Measurements from ENCODE around the gene OR10H1. TPM values are rescaled to one million over a fixed set of nuclear protein-coding genes. Genes with fewer than 3 reads are reported as not detected.
"Not testable (repeated sequence)": the region's sequence is repeated elsewhere in the genome, so short reads cannot be mapped to it uniquely, and the experiment has no call there.

The OR10H1 gene
- total RNA-seq, 3 donors from 2014 or later = 0.06 to 0.07 (median 0.06) TPM

DNA sequence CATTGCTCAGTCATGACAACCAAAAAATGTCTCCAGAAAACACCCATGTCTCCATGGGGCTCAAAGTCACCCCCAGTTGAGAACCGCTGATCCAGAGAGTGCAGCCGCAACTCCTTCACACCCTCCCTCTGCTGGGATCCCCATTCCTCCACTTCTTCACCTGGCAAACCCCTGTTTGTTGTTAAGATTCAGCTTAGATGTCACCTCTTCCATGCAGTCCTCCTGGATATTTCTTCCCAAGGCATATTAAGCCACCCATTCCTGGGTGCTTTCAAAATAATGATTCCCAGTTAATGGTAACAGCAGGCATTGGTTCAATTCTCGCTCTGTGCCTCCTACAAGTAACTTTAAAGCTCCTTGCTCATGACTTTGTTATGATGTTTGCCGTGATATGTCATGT, 4.0 kb downstream of the OR10H1 start:
- H3K9me3 ChIP-seq = no peaks in the 10 kb centered on the region
- intact Hi-C loops (cut with DNase I, micrococcal nuclease) = no loop called here
- H3K36me3 ChIP-seq (ENCODE audit: low read depth) = no peaks in the 10 kb centered on the region
- no peak for DNase-seq
- no peak for ATAC-seq
- no peaks in the 10 kb centered on the region for H3K4me1 ChIP-seq (ENCODE audit: low read depth)
- no peak overlapping the region for H3K4me3 ChIP-seq
- TF ChIP-seq, protein P1, sequence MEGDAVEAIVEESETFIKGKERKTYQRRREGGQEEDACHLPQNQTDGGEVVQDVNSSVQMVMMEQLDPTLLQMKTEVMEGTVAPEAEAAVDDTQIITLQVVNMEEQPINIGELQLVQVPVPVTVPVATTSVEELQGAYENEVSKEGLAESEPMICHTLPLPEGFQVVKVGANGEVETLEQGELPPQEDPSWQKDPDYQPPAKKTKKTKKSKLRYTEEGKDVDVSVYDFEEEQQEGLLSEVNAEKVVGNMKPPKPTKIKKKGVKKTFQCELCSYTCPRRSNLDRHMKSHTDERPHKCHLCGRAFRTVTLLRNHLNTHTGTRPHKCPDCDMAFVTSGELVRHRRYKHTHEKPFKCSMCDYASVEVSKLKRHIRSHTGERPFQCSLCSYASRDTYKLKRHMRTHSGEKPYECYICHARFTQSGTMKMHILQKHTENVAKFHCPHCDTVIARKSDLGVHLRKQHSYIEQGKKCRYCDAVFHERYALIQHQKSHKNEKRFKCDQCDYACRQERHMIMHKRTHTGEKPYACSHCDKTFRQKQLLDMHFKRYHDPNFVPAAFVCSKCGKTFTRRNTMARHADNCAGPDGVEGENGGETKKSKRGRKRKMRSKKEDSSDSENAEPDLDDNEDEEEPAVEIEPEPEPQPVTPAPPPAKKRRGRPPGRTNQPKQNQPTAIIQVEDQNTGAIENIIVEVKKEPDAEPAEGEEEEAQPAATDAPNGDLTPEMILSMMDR (IDR thresholded peaks at IDR 0.05) = no peak

DNA sequence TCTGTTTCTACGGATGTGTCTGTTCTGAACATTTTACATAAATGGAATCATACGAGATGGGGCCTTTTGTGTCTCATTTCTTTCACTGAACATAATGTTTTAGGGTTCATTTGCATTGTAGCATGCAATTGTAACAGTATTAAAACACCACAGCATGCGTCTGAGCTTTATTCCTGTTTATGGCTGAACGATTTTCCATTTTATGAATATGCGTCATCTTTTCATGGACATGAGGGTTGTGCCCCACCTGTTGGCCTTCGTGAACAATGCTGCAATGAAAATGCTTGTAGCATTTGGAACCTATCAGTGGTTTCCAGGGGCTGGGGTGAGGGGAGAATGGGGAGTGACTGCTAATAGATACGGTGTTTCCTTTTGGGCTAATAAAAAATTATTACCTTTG, 5.1 kb downstream of the OR10H1 start:
- H3K4me3 ChIP-seq = no peak overlapping the region
- intact Hi-C loops (cut with DNase I, micrococcal nuclease) = no loop called here
- H3K9me3 ChIP-seq = no peaks in the 10 kb centered on the region
- ATAC-seq = peak; percentile 87
- DNase-seq = peak in 2 of 3 donors; percentile 41 to 68
- TF ChIP-seq, protein P1 (IDR thresholded peaks at IDR 0.05) = peak; percentile 19
- H3K36me3 ChIP-seq (ENCODE audit: low read depth) = no peaks in the 10 kb centered on the region
- no peaks in the 10 kb centered on the region for H3K4me1 ChIP-seq (ENCODE audit: low read depth)

- DNase-seq, ATAC-seq: not testable (repeated sequence)
Observed at GRCh38 chr19:15794279-15794678, 21.2 kb downstream of the OR10H1 start.

GRCh38 chr19:15790096-15790495, 25.4 kb downstream of the OR10H1 start:
- peaks cover 12% of the 10 kb centered on the region for H3K4me1 ChIP-seq (ENCODE audit: low read depth)
- intact Hi-C loops (cut with DNase I, micrococcal nuclease) = no loop called here
- no peaks in the 10 kb centered on the region for H3K36me3 ChIP-seq (ENCODE audit: low read depth)
- TF ChIP-seq, protein P1 (IDR thresholded peaks at IDR 0.05) = no peak
- peak; percentile 57 for ATAC-seq
- no peaks in the 10 kb centered on the region for H3K9me3 ChIP-seq
- DNase-seq = no peak
- no peak overlapping the region for H3K4me3 ChIP-seq

More at GRCh38 chr19:15794279-15794678, 21.2 kb downstream of the OR10H1 start:
- H3K4me3 ChIP-seq; H3K36me3 ChIP-seq (ENCODE audit: low read depth); H3K4me1 ChIP-seq (ENCODE audit: low read depth); H3K9me3 ChIP-seq; intact Hi-C loops (cut with DNase I, micrococcal nuclease): not testable (repeated sequence)

- ATAC-seq (peak; percentile 90), DNase-seq (peak in 2 of 3 donors; percentile 31 to 65)
- peaks cover 12% of the 10 kb centered on the region for H3K4me1 ChIP-seq (ENCODE audit: low read depth)
- no peaks in the 10 kb centered on the region for H3K36me3 ChIP-seq (ENCODE audit: low read depth)
- intact Hi-C loops (cut with DNase I, micrococcal nuclease) = no loop called here
- no peak overlapping the region for H3K4me3 ChIP-seq
- TF ChIP-seq, protein P1 (IDR thresholded peaks at IDR 0.05) = no peak
- no peaks in the 10 kb centered on the region for H3K9me3 ChIP-seq
Observed at GRCh38 chr19:15788594-15789270, 26.7 kb downstream of the OR10H1 start.

DNA sequence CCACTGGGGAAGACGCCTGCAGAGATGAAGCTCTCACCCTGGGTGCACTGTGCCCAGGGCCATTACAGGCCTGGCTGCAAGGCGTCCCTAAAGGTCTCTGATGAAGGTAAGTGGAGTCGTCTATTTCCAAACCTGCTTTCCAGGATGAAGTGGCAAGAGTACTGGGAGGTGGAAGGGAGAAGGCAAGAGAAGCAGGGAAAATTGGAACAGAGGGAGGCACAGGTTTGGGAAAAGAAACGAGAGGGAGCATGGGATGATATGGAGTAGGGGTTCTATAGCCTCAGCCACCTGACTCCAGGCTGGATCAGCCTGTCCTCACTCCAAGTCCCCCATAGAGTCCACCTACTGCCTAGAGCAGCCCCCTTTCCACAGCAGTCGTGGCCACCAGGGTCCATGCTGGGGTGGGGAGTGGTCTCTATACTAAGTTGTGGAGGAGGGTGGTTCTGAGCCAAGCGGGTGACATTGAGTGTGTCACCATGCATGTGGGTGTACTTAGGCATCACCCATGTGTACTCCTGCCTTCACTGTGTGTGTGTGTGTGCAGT, 27.8 kb downstream of the OR10H1 start, which contains the start of gene OR10H5:
TSS of gene OR10H5 (plus strand) at position 51 of the 545 bp plus-strand sequence. CDS start 6,388 bp downstream, outside the sequence.
- intact Hi-C loops (cut with DNase I, micrococcal nuclease) = no loop called here
- TF ChIP-seq, protein P1 (IDR thresholded peaks at IDR 0.05) = no peak
- Histone ChIP-seq H3K4me3 (no peak within 1 kb of the TSS), H3K36me3 (ENCODE audit: low read depth) (no peaks in the 10 kb centered on the region), H3K9me3 (no peaks in the 10 kb centered on the region), H3K4me1 (ENCODE audit: low read depth) (peaks cover 12% of the 10 kb centered on the region)
- DNase-seq (no peak), ATAC-seq (no peak)

DNA sequence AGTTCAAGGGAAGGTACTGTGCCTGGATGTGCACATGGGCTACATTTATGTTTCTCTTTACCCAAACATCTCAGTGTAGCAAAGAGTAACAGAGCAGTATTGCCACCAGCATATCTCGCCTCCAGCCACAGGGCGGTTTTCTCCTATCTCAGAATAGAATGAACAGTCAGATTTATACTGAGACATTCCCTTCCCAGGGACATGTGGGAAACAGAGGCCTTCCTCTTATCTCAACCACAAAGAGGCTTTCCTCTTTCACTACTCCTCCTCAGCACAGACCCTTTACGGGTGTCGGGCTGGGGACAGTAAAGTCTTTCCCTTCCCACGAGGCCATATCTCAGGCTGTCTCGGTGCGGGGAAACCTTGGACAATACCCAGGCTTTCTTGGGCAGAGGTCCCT, 32.6 kb downstream of the OR10H1 start:
- H3K36me3 ChIP-seq (ENCODE audit: low read depth); ATAC-seq; DNase-seq; H3K4me3 ChIP-seq; H3K4me1 ChIP-seq (ENCODE audit: low read depth); H3K9me3 ChIP-seq; intact Hi-C loops (cut with DNase I, micrococcal nuclease): not testable (repeated sequence)
